OCI-LY3 (cell line): Measurements from ENCODE around the gene PCNX2.

ENCODE experiments used
- EZH2phosphoT487 ChIP-seq: fragments of 200-600 bp; shearing (Covaris generic); IDR thresholded peaks from 2 replicates; pipeline ENCODE4 v1.6.1; 2018; ENCODE audit warnings: antibody characterized with exemption, mixed run types, low read depth
- TF ChIP-seq, protein P1 (sequence below): fragments of 200-600, 300-600 bp; sonication (generic); IDR thresholded peaks from 2 replicates; pipeline ENCODE4 v1.5.1; 2014; ENCODE audit warnings: antibody characterized with exemption, low read length, low read depth

DNA sequence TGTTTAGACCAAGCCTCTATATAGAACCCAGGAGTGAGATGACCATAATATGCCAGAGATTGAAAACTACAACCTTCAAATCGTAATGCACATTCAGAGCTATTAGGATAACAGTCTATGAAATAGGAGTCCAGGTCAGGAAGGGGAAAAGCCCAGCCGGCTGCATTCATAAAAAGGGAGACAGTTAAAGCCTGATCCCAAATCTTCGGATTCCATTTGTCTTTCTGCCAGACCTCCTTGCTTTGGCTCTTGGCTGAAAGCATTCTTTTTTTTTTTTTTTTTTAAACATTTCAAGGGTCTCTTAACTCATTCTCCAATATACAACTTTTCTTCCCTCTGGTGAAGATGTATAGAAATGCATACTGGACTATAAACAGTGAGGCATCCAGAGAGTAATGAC is 264.0 kb downstream of the PCNX2 start:
- TF ChIP-seq, protein P1, sequence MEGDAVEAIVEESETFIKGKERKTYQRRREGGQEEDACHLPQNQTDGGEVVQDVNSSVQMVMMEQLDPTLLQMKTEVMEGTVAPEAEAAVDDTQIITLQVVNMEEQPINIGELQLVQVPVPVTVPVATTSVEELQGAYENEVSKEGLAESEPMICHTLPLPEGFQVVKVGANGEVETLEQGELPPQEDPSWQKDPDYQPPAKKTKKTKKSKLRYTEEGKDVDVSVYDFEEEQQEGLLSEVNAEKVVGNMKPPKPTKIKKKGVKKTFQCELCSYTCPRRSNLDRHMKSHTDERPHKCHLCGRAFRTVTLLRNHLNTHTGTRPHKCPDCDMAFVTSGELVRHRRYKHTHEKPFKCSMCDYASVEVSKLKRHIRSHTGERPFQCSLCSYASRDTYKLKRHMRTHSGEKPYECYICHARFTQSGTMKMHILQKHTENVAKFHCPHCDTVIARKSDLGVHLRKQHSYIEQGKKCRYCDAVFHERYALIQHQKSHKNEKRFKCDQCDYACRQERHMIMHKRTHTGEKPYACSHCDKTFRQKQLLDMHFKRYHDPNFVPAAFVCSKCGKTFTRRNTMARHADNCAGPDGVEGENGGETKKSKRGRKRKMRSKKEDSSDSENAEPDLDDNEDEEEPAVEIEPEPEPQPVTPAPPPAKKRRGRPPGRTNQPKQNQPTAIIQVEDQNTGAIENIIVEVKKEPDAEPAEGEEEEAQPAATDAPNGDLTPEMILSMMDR = no peak
- TF ChIP-seq EZH2phosphoT487 = no peak
